Stomach (tissue), 9 donors: Measurements from ENCODE around the gene ATXN1. TPM values are rescaled to one million over a fixed set of nuclear protein-coding genes. Genes with fewer than 3 reads are reported as not detected.

Experiments used
- DNase-seq, 2 donors: peaks; one replicate each; pipeline versions ENCODE4 v3.0.0 to v3.0.0-alpha.2; 2013 to 2019
- H3K27ac ChIP-seq, 5 donors: fragments of 200-600 bp in 4 of 5; sonication (generic) in 4 of 5; one replicate each; pipeline ENCODE4 v1.5.1; 2013 to 2019; ENCODE audit warnings: mild to moderate bottlenecking in 1 of 5, moderate library complexity in 1 of 5
- H3K27me3 ChIP-seq, 3 donors: fragments of 200-600 bp; sonication (generic); one replicate each; pipeline ENCODE4 v1.5.1; 2017 to 2019; ENCODE audit warnings: mixed run types in 1 of 3
- H3K36me3 ChIP-seq, 4 donors: fragments of 200-600 bp; sonication (generic); 1 replicate in 3 of 4; 2 replicates in 1 of 4; pipeline ENCODE4 v1.5.1; 2016 to 2019
- H3K4me1 ChIP-seq, 4 donors: fragments of 200-600 bp; sonication (generic); one replicate each; pipeline ENCODE4 v1.5.1; 2016 to 2019
- H3K4me3 ChIP-seq, 4 donors: fragments of 200-600 bp; sonication (generic) in 3 of 4; one replicate each; pipeline ENCODE4 v1.5.1; 2016 to 2019; ENCODE audit warnings: mild to moderate bottlenecking in 1 of 4
- H3K9me3 ChIP-seq, 4 donors: fragments of 200-600 bp; sonication (generic); one replicate each; pipeline ENCODE4 v1.5.1; 2016 to 2019
- EP300 ChIP-seq: sonication (generic); formaldehyde crosslinking; IDR thresholded peaks from one replicate; pipeline ENCODE4 v1.6.1; 2017; ENCODE audit warnings: antibody characterized with exemption
- POLR2A ChIP-seq, 4 donors: fragments of 450-650 bp; IDR thresholded peaks; one replicate each; pipeline ENCODE4 v1.6.1; 2016; ENCODE audit warnings: antibody characterized with exemption in 4 of 4, control low read depth in 2 of 4, mild to moderate bottlenecking in 1 of 4, moderate library complexity in 1 of 4
- POLR2AphosphoS5 ChIP-seq, 3 donors: sonication (generic); formaldehyde crosslinking; IDR thresholded peaks; one replicate each; pipeline ENCODE4 v1.6.1; 2016; ENCODE audit warnings: antibody characterized with exemption in 3 of 3
- WGBS, 5 donors: extraction: QIAGEN DNeasy Blood & Tissue Kit in 3 of 5; methylation state at CpG; one replicate each; pipeline versions ENCODE4 v1.1.5 to v1.1.7; 2013 to 2018; 5-methylcytosine and 5-hydroxymethylcytosine counted together
- intact Hi-C: fragments of 100-400 bp; cut with DNase I; formaldehyde crosslinking; loops from one replicate; pipeline ENCODE4 v1.15.1; 2023; ENCODE audit warnings: low total_unique reads
- polyA plus RNA-seq, 3 donors: library from polyadenylated mRNA; stranded (reverse); fragments of 200-250 nt; gene quantifications; one replicate each; pipeline ENCODE4 v1.2.3, GENCODE V29; 2013
- total RNA-seq, 5 donors: library from RNA; depleted of rRNA; stranded (reverse); fragments of >200 nt; gene quantifications; one replicate each; pipeline versions ENCODE4 v1.1.0 to v1.2.3, GENCODE V29; 2014 to 2016
- TF ChIP-seq, protein P1 (sequence below), 7 experiments: fragments of 450-650 bp in 4 of 7; fragments of 200-600 bp in 3 of 7; sonication (generic) in 3 of 7; IDR thresholded peaks; one replicate each; pipeline ENCODE4 v1.5.1; 2016 to 2019; ENCODE audit warnings: antibody characterized with exemption in 7 of 7, control low read depth in 2 of 7, mild to moderate bottlenecking in 1 of 7
- donor health status: healthy with polysubstance abuse.
- donor health status: Bipolar disorder and iron deficiency.
- donor health status: healthy.

Gene ATXN1
- total and polyA plus RNA-seq, 8 donors = 5.2 to 106 (median 39.0) TPM

- 96 to 99% (median 97%) methylated on average over 27 to 32 of the region's 32 CpGs for WGBS, 5 donors
- Histone ChIP-seq H3K27me3 (no peaks in the 10 kb centered on the region), H3K4me3 (no peak overlapping the region), H3K9me3 (no peaks in the 10 kb centered on the region), H3K4me1 (peaks cover 7 to 29% (median 16%) of the 10 kb centered on the region in 4 donors), H3K36me3 (no peaks in the 10 kb centered on the region), H3K27ac (no peak overlapping the region)
- intact Hi-C loops = no loop called here
- TF ChIP-seq POLR2A (IDR thresholded peaks at IDR 0.05) = no peak
- no peak for TF ChIP-seq POLR2AphosphoS5 (IDR thresholded peaks at IDR 0.05)
- TF ChIP-seq EP300 = no peak
- TF ChIP-seq, protein P1, sequence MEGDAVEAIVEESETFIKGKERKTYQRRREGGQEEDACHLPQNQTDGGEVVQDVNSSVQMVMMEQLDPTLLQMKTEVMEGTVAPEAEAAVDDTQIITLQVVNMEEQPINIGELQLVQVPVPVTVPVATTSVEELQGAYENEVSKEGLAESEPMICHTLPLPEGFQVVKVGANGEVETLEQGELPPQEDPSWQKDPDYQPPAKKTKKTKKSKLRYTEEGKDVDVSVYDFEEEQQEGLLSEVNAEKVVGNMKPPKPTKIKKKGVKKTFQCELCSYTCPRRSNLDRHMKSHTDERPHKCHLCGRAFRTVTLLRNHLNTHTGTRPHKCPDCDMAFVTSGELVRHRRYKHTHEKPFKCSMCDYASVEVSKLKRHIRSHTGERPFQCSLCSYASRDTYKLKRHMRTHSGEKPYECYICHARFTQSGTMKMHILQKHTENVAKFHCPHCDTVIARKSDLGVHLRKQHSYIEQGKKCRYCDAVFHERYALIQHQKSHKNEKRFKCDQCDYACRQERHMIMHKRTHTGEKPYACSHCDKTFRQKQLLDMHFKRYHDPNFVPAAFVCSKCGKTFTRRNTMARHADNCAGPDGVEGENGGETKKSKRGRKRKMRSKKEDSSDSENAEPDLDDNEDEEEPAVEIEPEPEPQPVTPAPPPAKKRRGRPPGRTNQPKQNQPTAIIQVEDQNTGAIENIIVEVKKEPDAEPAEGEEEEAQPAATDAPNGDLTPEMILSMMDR (IDR thresholded peaks at IDR 0.05) = no peak
- no peak for DNase-seq
Measured at GRCh38 chr6:16346831-16347230, 414.4 kb downstream of the ATXN1 start.

- peak in 1 of 2 donors; percentile 60 for DNase-seq
- no peaks in the 10 kb centered on the region for H3K36me3 ChIP-seq
- H3K27ac ChIP-seq = peak overlapping the region in 3 of 5 donors; percentile 9 to 15 (median 13)
- H3K4me1 ChIP-seq = peaks cover 7 to 28% (median 13%) of the 10 kb centered on the region in 4 donors
- H3K4me3 ChIP-seq = no peak overlapping the region
- no peaks in the 10 kb centered on the region for H3K27me3 ChIP-seq
- no peaks in the 10 kb centered on the region for H3K9me3 ChIP-seq
- intact Hi-C loops = no loop called here
- 68 to 76% (median 73%) methylated on average over 15 to 16 of the region's 16 CpGs for WGBS, 5 donors
- TF ChIP-seq POLR2A (IDR thresholded peaks at IDR 0.05) (no peak), POLR2AphosphoS5 (IDR thresholded peaks at IDR 0.05) (peak in 1 of 3 donors; percentile 5)
Measured at GRCh38 chr6:16345449-16346330, 415.6 kb downstream of the ATXN1 start.

DNA sequence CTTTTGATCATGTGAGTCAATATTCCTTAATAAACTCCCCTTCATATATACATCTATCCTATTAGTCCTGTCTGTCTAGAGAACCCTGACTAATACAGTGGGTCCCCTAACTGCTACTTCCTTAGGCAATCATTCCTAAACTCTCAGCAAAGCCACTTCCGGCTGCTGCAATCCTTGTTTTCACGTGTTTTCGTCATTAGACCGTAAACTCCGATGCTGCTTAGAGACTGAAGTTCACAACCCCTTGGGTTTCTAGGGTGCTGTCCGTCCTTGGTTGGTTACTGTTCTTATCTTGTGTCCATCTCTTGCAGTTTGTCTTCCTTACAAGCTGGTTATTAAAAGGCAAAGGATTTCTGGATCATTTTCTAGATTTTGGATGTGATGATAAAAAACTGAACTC, 416.5 kb downstream of the ATXN1 start:
- Histone ChIP-seq H3K36me3 (no peaks in the 10 kb centered on the region), H3K4me3 (no peak overlapping the region), H3K27me3 (no peaks in the 10 kb centered on the region), H3K4me1 (peaks cover 7 to 28% (median 13%) of the 10 kb centered on the region in 4 donors), H3K9me3 (no peaks in the 10 kb centered on the region), H3K27ac (peak overlapping the region in 2 of 5 donors; percentile 13 to 15)
- 87 to 95% (median 88%) methylated on average over 6 of the region's 6 CpGs for WGBS, 5 donors
- TF ChIP-seq POLR2A (IDR thresholded peaks at IDR 0.05) = no peak
- TF ChIP-seq, protein P1 (IDR thresholded peaks at IDR 0.05) = no peak
- no peak for TF ChIP-seq EP300
- TF ChIP-seq POLR2AphosphoS5 (IDR thresholded peaks at IDR 0.05) = no peak
- intact Hi-C loops = no loop called here
- no peak for DNase-seq

- DNase-seq = no peak
- TF ChIP-seq EP300 (no peak), POLR2A (IDR thresholded peaks at IDR 0.05) (no peak), POLR2AphosphoS5 (IDR thresholded peaks at IDR 0.05) (no peak)
- TF ChIP-seq, protein P1 (IDR thresholded peaks at IDR 0.05) = no peak
- Histone ChIP-seq H3K4me1 (peaks cover 7 to 36% (median 23%) of the 10 kb centered on the region in 4 donors), H3K4me3 (no peak overlapping the region), H3K36me3 (no peaks in the 10 kb centered on the region), H3K27ac (no peak overlapping the region), H3K9me3 (no peaks in the 10 kb centered on the region), H3K27me3 (no peaks in the 10 kb centered on the region)
- WGBS, 5 donors = 94 to 98% (median 95%) methylated on average over 8 of the region's 8 CpGs
- intact Hi-C loops = no loop called here
Measured at GRCh38 chr6:16343593-16343992, 417.7 kb downstream of the ATXN1 start.

DNA sequence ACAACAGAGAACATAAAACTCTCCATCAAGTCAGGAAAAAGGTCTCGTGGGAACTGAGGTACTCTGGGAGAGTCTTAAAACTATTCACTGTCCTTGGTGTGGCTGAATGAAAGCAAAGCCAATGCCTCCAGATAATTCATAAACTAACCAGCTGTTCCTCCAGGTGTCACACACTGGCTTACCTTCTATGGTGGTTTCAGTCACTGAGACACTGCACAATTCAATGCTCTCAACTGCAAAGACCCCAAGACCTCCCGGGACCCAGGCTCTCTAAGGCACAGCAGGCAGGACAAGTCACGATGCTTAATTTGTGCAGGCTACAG, 422.0 kb downstream of the ATXN1 start:
- no peaks in the 10 kb centered on the region for H3K27me3 ChIP-seq
- peak overlapping the region in 3 of 5 donors; percentile 13 to 71 (median 16) for H3K27ac ChIP-seq
- H3K36me3 ChIP-seq = no peaks in the 10 kb centered on the region
- DNase-seq = no peak
- H3K4me3 ChIP-seq = no peak overlapping the region
- peaks cover 0 to 53% (median 32%) of the 10 kb centered on the region in 4 donors for H3K4me1 ChIP-seq
- intact Hi-C loops = loop anchor here (10.0 kb wide), 1 partner anchor 436 kb away; no protein-coding TSS in a partner anchor
- no peaks in the 10 kb centered on the region for H3K9me3 ChIP-seq
- TF ChIP-seq EP300 = no peak
- TF ChIP-seq POLR2AphosphoS5 (IDR thresholded peaks at IDR 0.05) = no peak
- TF ChIP-seq, protein P1 (IDR thresholded peaks at IDR 0.05) = no peak
- WGBS, 5 donors = 66 to 77% (median 75%) methylated on average over 3 of the region's 3 CpGs
